ENCODE measurements around the gene MUTYH. TPM values are rescaled to one million over a fixed set of nuclear protein-coding genes. Genes with fewer than 3 reads are reported as not detected.
A peak's percentile ranks its signal among the peaks of the same experiment; 100 is the strongest.

The MUTYH gene
- total and polyA plus RNA-seq, 8 donors, result 9.5 to 44.2 (median 12.8) TPM

GRCh38 chr1:45325851-45326506, 14.3 kb downstream of the MUTYH start:
- H3K36me3 ChIP-seq, result peaks cover 0 to 8% (median 0%) of the 10 kb centered on the region in 3 donors
- H3K4me3 ChIP-seq, result no peak overlapping the region
- TF ChIP-seq CTCF (IDR thresholded peaks at IDR 0.05), result no peak
- H3K27me3 ChIP-seq, result no peaks in the 10 kb centered on the region
- intact Hi-C loops (cut with DNase I), result no loop called here
- FAIRE-seq (no peak), DNase-seq (no peak), ATAC-seq (peak in 1 of 4 donors; percentile 3)
- WGBS, 2 donors, result 60 to 62% methylated on average over 6 of the region's 6 CpGs
- no peaks in the 10 kb centered on the region for H3K9me3 ChIP-seq
- H3K4me1 ChIP-seq, result peaks cover 0 to 8% (median 5%) of the 10 kb centered on the region in 3 donors
- no peak overlapping the region for H3K27ac ChIP-seq

- TF ChIP-seq CTCF (IDR thresholded peaks at IDR 0.05), result no peak
- 85 to 93% methylated on average over 10 of the region's 10 CpGs for WGBS, 2 donors
- FAIRE-seq (no peak), ATAC-seq (no peak), DNase-seq (no peak)
- H3K9me3 ChIP-seq, result no peaks in the 10 kb centered on the region
- intact Hi-C loops (cut with DNase I), result no loop called here
- no peaks in the 10 kb centered on the region for H3K36me3 ChIP-seq
- no peak overlapping the region for H3K4me3 ChIP-seq
- peaks cover 0 to 7% (median 5%) of the 10 kb centered on the region in 3 donors for H3K4me1 ChIP-seq
- no peaks in the 10 kb centered on the region for H3K27me3 ChIP-seq
- H3K27ac ChIP-seq, result no peak overlapping the region
These were observed 17.7 kb downstream of the MUTYH start for GRCh38 chr1:45322486-45323040.

- Histone ChIP-seq H3K4me3 (no peak overlapping the region), H3K27me3 (no peaks in the 10 kb centered on the region), H3K9me3 (no peaks in the 10 kb centered on the region), H3K27ac (no peak overlapping the region), H3K36me3 (no peaks in the 10 kb centered on the region), H3K4me1 (no peaks in the 10 kb centered on the region)
- ATAC-seq, result no peak
- WGBS, 2 donors, result 86% methylated on average over 5 of the region's 5 CpGs
- intact Hi-C loops (cut with DNase I), result no loop called here
- no peak for TF ChIP-seq CTCF (IDR thresholded peaks at IDR 0.05)
- no peak for FAIRE-seq
- DNase-seq, result no peak
These were observed 18.8 kb downstream of the MUTYH start for GRCh38 chr1:45321444-45321843.

- H3K4me3 ChIP-seq, result no peak overlapping the region
- H3K4me1 ChIP-seq, result no peaks in the 10 kb centered on the region
- intact Hi-C loops (cut with DNase I), result no loop called here
- DNase-seq, result no peak
- H3K27ac ChIP-seq, result no peak overlapping the region
- WGBS, 2 donors, result 88 to 90% methylated on average over 4 of the region's 4 CpGs
- no peaks in the 10 kb centered on the region for H3K9me3 ChIP-seq
- TF ChIP-seq CTCF (IDR thresholded peaks at IDR 0.05), result no peak
- H3K27me3 ChIP-seq, result no peaks in the 10 kb centered on the region
- FAIRE-seq, result no peak
- no peak for ATAC-seq
- H3K36me3 ChIP-seq, result no peaks in the 10 kb centered on the region
These were observed 20.5 kb downstream of the MUTYH start for GRCh38 chr1:45319761-45320160.

GRCh38 chr1:45317166-45317565, 23.1 kb downstream of the MUTYH start:
- 76 to 80% methylated on average over 4 of the region's 4 CpGs for WGBS, 2 donors
- H3K36me3 ChIP-seq, result no peaks in the 10 kb centered on the region
- peaks cover 0 to 4% (median 3%) of the 10 kb centered on the region in 3 donors for H3K4me1 ChIP-seq
- H3K4me3 ChIP-seq, result no peak overlapping the region
- H3K27ac ChIP-seq, result no peak overlapping the region
- no peak for TF ChIP-seq CTCF (IDR thresholded peaks at IDR 0.05)
- DNase-seq, result no peak
- intact Hi-C loops (cut with DNase I), result no loop called here
- H3K9me3 ChIP-seq, result no peaks in the 10 kb centered on the region
- no peaks in the 10 kb centered on the region for H3K27me3 ChIP-seq
- FAIRE-seq, result no peak
- ATAC-seq, result no peak
